ENCODE measurements around the gene TSPAN31. TPM values are rescaled to one million over a fixed set of nuclear protein-coding genes. Genes with fewer than 3 reads are reported as not detected.
A peak's percentile ranks its signal among the peaks of the same experiment; 100 is the strongest.

The TSPAN31 gene
- total RNA-seq, 1 donor = 41.6 TPM

DNA sequence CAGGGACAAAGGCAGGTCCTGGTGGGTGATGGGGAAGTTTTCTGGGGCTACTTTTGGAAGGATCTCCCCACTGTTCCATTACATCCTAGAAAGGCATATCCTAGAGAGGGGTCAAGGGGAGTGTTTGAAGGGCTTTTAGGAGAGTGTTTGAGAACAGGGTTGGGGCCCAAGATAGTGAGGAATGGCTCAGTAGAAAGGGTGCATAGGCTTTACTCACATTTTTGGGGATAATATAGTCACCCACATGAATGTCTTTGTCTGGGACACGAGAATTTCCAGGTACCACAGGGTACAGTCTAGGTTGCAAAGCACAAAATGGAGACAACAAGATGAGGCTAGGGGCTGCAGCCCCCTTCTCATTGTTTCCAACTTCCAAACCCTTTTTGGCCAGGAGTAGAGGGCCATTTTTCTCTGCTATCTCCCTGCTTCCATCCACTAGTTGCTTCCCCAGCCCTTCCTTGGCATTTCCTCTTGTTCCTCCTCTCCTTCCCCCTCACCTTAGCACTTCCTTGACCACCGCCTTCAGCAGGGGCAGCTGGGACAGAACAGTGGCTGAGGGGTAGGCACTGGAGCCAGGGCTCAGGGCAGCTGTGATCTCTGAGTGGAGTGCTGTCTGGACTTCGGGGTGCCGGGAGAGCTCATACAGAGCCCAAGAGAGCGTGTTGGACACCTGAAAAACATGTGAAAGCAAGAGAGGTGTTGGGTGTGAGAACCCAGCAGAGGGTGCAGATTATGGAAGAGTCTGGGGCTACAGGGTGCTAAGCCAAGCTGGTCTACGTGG is 19.2 kb downstream of the TSPAN31 start:
- H3K4me3 ChIP-seq (ENCODE audit: insufficient read depth, low read length) = no peak overlapping the region
- no peak overlapping the region for H3K27ac ChIP-seq (ENCODE audit: low read depth, low read length)
- no peak for DNase-seq (ENCODE audit: insufficient read length, low spot score, missing footprints)
- peaks cover 4% of the 10 kb centered on the region for H4K20me1 ChIP-seq (ENCODE audit: insufficient read depth, low read length)
- H3K27me3 ChIP-seq (ENCODE audit: insufficient read depth, low read length) = peaks cover 46% of the 10 kb centered on the region
- no peak overlapping the region for H2AFZ ChIP-seq (ENCODE audit: low read length)
- peaks cover 22% of the 10 kb centered on the region for H3K4me1 ChIP-seq (ENCODE audit: insufficient read depth, low read length)
- H3K36me3 ChIP-seq (ENCODE audit: insufficient read depth, low read length) = peaks cover 8% of the 10 kb centered on the region
- TF ChIP-seq, protein P1, sequence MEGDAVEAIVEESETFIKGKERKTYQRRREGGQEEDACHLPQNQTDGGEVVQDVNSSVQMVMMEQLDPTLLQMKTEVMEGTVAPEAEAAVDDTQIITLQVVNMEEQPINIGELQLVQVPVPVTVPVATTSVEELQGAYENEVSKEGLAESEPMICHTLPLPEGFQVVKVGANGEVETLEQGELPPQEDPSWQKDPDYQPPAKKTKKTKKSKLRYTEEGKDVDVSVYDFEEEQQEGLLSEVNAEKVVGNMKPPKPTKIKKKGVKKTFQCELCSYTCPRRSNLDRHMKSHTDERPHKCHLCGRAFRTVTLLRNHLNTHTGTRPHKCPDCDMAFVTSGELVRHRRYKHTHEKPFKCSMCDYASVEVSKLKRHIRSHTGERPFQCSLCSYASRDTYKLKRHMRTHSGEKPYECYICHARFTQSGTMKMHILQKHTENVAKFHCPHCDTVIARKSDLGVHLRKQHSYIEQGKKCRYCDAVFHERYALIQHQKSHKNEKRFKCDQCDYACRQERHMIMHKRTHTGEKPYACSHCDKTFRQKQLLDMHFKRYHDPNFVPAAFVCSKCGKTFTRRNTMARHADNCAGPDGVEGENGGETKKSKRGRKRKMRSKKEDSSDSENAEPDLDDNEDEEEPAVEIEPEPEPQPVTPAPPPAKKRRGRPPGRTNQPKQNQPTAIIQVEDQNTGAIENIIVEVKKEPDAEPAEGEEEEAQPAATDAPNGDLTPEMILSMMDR (IDR thresholded peaks at IDR 0.05; ENCODE audit: extremely low read depth, low read depth, low read length) = no peak
- no peaks in the 10 kb centered on the region for H3K79me2 ChIP-seq (ENCODE audit: insufficient read depth, low read length)
- no peak overlapping the region for H3K4me2 ChIP-seq (ENCODE audit: insufficient read depth, low read length)
- no peaks in the 10 kb centered on the region for H3K9me3 ChIP-seq (ENCODE audit: low read depth, low read length)

DNA sequence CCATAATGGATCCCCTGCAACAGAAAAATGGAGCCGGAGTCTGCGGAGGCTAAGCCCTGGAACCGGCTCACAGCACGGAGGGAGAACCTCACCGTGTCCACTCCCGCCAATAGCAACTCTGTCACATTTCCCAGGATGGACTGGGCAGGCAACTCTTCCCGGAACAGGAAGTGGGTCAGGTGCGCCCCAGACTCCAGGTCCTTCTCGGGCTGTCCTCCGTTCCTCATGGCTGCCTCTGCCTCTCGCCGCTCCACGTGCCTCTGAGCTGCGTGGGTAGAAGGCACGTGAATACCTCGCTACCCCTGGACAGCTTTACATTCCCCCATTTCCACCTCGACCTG is 19.8 kb downstream of the TSPAN31 start:
- peak overlapping the region; percentile 68 for H3K4me2 ChIP-seq (ENCODE audit: insufficient read depth, low read length)
- H3K9me3 ChIP-seq (ENCODE audit: low read depth, low read length) = no peaks in the 10 kb centered on the region
- peaks cover 4% of the 10 kb centered on the region for H4K20me1 ChIP-seq (ENCODE audit: insufficient read depth, low read length)
- TF ChIP-seq, protein P1 (IDR thresholded peaks at IDR 0.05; ENCODE audit: extremely low read depth, low read depth, low read length) = no peak
- H3K27me3 ChIP-seq (ENCODE audit: insufficient read depth, low read length) = peaks cover 46% of the 10 kb centered on the region
- peaks cover 22% of the 10 kb centered on the region for H3K4me1 ChIP-seq (ENCODE audit: insufficient read depth, low read length)
- no peaks in the 10 kb centered on the region for H3K79me2 ChIP-seq (ENCODE audit: insufficient read depth, low read length)
- peak overlapping the region; percentile 56 for H3K4me3 ChIP-seq (ENCODE audit: insufficient read depth, low read length)
- no peak overlapping the region for H3K27ac ChIP-seq (ENCODE audit: low read depth, low read length)
- no peak overlapping the region for H2AFZ ChIP-seq (ENCODE audit: low read length)
- DNase-seq (ENCODE audit: insufficient read length, low spot score, missing footprints) = no peak
- peaks cover 13% of the 10 kb centered on the region for H3K36me3 ChIP-seq (ENCODE audit: insufficient read depth, low read length)

DNA sequence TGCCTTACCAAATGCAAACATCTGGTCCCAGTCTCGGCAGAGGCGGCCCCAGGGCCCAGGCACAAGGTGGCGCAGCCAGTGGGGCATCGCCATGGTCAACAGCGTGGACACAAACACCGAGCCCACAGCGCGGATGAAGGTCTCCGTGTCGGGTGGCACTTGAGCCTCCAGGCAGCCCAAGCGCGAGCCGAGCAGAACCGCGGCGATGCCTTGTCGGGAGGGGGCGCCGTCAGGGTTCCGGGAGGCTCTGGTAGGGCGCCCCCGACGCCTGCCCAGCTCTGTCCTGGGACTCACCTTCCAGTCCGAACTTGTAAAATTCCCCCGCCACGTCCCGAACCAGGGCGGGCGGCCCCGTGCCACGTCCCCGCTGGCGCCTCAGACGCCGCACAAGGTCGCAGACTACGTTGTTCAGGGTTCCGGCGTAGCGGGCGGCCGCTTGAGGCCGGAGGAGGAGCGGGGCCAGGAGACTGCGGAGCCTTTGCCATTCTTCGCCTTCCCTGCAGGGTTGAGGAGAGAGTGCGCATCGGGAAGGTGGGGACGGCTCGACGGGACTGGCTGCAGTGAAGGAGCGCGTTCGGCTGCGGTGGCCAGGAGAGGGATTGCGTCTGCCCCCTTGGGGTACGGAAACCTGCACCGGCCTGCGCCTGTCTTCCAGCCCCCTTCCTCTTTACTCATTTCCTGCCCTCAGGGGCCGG is 20.3 kb downstream of the TSPAN31 start:
- no peaks in the 10 kb centered on the region for H3K79me2 ChIP-seq (ENCODE audit: insufficient read depth, low read length)
- H3K27me3 ChIP-seq (ENCODE audit: insufficient read depth, low read length) = peaks cover 46% of the 10 kb centered on the region
- H3K4me1 ChIP-seq (ENCODE audit: insufficient read depth, low read length) = peaks cover 22% of the 10 kb centered on the region
- TF ChIP-seq, protein P1 (IDR thresholded peaks at IDR 0.05; ENCODE audit: extremely low read depth, low read depth, low read length) = peak; percentile 14
- H4K20me1 ChIP-seq (ENCODE audit: insufficient read depth, low read length) = peaks cover 4% of the 10 kb centered on the region
- peak; percentile 88 for DNase-seq (ENCODE audit: insufficient read length, low spot score, missing footprints)
- H3K27ac ChIP-seq (ENCODE audit: low read depth, low read length) = no peak overlapping the region
- peak overlapping the region; percentile 68 for H3K4me2 ChIP-seq (ENCODE audit: insufficient read depth, low read length)
- peaks cover 18% of the 10 kb centered on the region for H3K36me3 ChIP-seq (ENCODE audit: insufficient read depth, low read length)
- no peaks in the 10 kb centered on the region for H3K9me3 ChIP-seq (ENCODE audit: low read depth, low read length)
- peak overlapping the region; percentile 29 for H2AFZ ChIP-seq (ENCODE audit: low read length)
- H3K4me3 ChIP-seq (ENCODE audit: insufficient read depth, low read length) = peak overlapping the region; percentile 56
